HG03469 (cell line): ENCODE results near the gene PPIL6.
A peak's percentile ranks its signal among the peaks of the same experiment; 100 is the strongest.

Source experiments
- ATAC-seq: cut with Tn5 transposase; IDR thresholded peaks from one replicate; pipeline ENCODE4 v1.9.1; 2021; ENCODE audit warnings: mild to moderate bottlenecking, moderate library complexity, moderate number of reproducible peaks; ENCODE audit not compliant: unreplicated experiment

Gene PPIL6

GRCh38 chr6:109406196-109406595 lies 34.2 kb downstream of the PPIL6 start:
- ATAC-seq: no peak

- ATAC-seq: no peak
Measured at GRCh38 chr6:109397020-109397419, 43.4 kb downstream of the PPIL6 start.

GRCh38 chr6:109396046-109396718 lies 44.2 kb downstream of the PPIL6 start:
- ATAC-seq: no peak

- no peak for ATAC-seq
Measured at GRCh38 chr6:109393886-109394281, 46.5 kb downstream of the PPIL6 start.

- ATAC-seq: no peak
Measured at GRCh38 chr6:109393157-109393885, 47.1 kb downstream of the PPIL6 start.

GRCh38 chr6:109389650-109390274 lies 50.7 kb downstream of the PPIL6 start:
- no peak for ATAC-seq

- ATAC-seq: no peak
Measured at GRCh38 chr6:109388265-109388664, 52.2 kb downstream of the PPIL6 start.

- ATAC-seq: no peak
Measured at GRCh38 chr6:109383438-109383940, 56.9 kb downstream of the PPIL6 start.

- peak; percentile 45 for ATAC-seq
Measured at GRCh38 chr6:109382576-109383437, 57.6 kb downstream of the PPIL6 start.

- peak; percentile 26 for ATAC-seq
Measured at GRCh38 chr6:109381747-109382575, 58.5 kb downstream of the PPIL6 start, which contains the start of gene CD164. Gene CD164, minus strand, starts transcription at chr6:109382467. Its CDS starts 89 bp downstream, at chr6:109382378.

GRCh38 chr6:109381061-109381746 lies 59.2 kb downstream of the PPIL6 start:
- no peak for ATAC-seq

- no peak for ATAC-seq
Measured at GRCh38 chr6:109379711-109380110, 60.7 kb downstream of the PPIL6 start.

- no peak for ATAC-seq
Measured at GRCh38 chr6:109377717-109378116, 62.7 kb downstream of the PPIL6 start.

GRCh38 chr6:109374326-109374892 lies 66.0 kb downstream of the PPIL6 start:
- ATAC-seq: no peak

GRCh38 chr6:109373762-109374161 lies 66.7 kb downstream of the PPIL6 start:
- peak; percentile 94 for ATAC-seq

- no peak for ATAC-seq
Measured at GRCh38 chr6:109373331-109373730, 67.1 kb downstream of the PPIL6 start.

- ATAC-seq: no peak
Measured at GRCh38 chr6:109372130-109372529, 68.3 kb downstream of the PPIL6 start.

GRCh38 chr6:109370792-109371191 lies 69.6 kb downstream of the PPIL6 start:
- no peak for ATAC-seq

- ATAC-seq: no peak
Measured at GRCh38 chr6:109370336-109370735, 70.1 kb downstream of the PPIL6 start.
